ENCODE measurements around the gene TTPAL.

GRCh38 chr20:44437497-44437896, 38.2 kb upstream of the TTPAL start:
- TF ChIP-seq PREB (CRISPR knock-in tag; IDR thresholded peaks at IDR 0.05; ENCODE audit: borderline replicate concordance), result no peak
- TF ChIP-seq CTCF (IDR thresholded peaks at IDR 0.05), result no peak
- no peak for TF ChIP-seq MAX (CRISPR knock-in tag; IDR thresholded peaks at IDR 0.05)
- TF ChIP-seq MLX (CRISPR knock-in tag; IDR thresholded peaks at IDR 0.05), result no peak
- TF ChIP-seq ATF6 (CRISPR knock-in tag; IDR thresholded peaks at IDR 0.05), result no peak
- no peak for TF ChIP-seq ZNF317 (CRISPR knock-in tag; IDR thresholded peaks at IDR 0.05; ENCODE audit: borderline replicate concordance, low read depth)
